GM21619 (cell line): ENCODE data around the gene SFT2D1.
A peak's percentile ranks its signal among the peaks of the same experiment; 100 is the strongest.
"Not testable (repeated sequence)": the region's sequence is repeated elsewhere in the genome, so short reads cannot be mapped to it uniquely, and the experiment has no call there.

ENCODE experiments used
- ATAC-seq: cut with Tn5 transposase; IDR thresholded peaks from one replicate; pipeline ENCODE4 v1.9.1; 2021; ENCODE audit not compliant: unreplicated experiment

The SFT2D1 gene

DNA sequence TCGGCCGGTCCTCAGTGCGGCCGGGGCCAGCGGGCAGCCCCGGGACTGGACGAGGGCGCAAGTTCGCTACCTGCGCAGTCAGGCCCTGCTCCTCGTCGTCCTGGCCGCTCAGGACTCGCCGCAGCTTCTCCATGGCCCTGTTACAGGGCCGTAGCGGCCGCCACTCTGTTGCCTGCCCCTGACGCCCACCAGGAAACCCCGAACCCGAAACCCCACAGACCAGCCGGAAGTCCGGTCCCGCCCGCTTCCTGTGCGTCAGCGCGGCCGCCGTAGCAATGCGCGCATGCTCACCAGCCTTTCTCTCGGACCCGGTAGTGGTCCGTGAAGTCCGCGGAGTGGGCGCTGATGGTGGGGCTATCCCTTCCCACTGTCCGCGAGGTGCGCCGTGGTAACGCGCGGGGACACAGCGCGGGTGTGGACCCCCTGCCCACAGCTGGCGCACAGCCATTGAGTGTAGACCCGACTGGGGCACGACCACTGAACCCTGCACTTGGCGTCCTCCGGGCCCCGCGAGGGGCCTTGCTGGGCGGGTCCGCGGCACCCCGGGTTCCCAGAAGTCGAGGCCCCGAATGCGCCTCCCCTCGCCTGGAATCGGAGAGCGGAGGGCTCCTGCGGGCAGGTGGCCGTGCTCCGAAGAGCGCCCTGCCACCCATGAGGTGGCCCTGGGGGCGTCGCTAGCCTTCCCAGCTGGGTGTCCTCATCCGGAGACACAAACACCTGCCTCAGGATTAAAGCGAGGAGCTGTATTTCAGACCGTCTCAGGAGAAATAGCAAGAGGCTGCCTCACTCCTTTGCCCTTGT, at the start of gene SFT2D1:
Gene SFT2D1 (minus strand): TSS at position 197 of the 801 bp plus-strand sequence. CDS start 64 bp downstream, at position 133.
- ATAC-seq: peak; percentile 93

DNA sequence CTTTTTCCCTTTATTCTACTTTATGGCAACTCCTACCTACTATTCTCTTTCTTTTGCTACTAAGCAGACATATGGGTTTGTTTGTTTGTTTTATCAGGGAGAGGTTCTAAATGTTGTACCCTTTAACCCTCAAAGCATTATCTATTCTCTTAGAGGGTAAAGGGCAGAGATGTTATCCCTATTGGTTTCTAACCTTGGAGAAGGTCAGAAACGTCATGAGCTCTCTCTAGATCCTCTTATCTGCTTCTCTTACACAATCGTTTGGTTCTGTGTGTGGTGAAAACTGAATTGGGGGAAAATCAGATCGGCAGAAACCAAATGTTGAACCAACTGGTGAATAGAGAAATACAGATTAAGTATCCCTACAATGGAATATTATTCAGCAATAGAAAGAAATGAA, 46.8 kb upstream of the SFT2D1 start:
- no peak for ATAC-seq

- no peak for ATAC-seq
Observed at GRCh38 chr6:166388290-166389004, 46.1 kb upstream of the SFT2D1 start.

DNA sequence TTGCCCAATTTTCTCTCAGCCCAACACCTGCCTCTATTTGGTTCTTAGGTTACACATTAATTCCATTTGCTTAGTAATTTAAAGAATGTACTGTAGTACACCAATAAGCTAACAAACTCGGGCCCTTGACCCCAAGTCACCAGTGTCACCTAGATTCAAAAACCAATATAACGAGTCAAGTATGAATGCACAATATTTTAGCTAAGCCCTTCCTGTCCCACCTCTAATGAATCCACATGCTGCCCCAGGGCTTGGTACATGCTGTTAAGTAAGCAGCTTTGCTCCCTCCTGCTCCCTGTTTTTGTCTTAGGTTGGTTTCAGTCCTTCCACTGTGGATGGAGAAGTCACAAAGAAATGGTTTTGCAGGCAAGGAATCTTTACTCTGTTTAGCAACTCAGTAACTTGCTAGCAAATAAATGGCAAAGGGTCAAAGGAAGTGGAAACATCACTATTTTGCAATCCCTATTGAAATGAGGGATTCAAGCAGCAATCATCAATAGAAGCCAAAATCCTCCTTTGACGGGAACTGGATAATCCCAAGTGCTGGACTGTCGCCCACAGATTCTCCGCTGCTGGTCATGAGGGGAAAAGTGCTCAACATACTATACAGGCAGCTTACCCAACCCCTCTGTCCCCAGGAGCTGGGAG, 45.4 kb upstream of the SFT2D1 start:
- no peak for ATAC-seq

- not testable (repeated sequence) for ATAC-seq
Observed at GRCh38 chr6:166387098-166387497, 44.8 kb upstream of the SFT2D1 start.

DNA sequence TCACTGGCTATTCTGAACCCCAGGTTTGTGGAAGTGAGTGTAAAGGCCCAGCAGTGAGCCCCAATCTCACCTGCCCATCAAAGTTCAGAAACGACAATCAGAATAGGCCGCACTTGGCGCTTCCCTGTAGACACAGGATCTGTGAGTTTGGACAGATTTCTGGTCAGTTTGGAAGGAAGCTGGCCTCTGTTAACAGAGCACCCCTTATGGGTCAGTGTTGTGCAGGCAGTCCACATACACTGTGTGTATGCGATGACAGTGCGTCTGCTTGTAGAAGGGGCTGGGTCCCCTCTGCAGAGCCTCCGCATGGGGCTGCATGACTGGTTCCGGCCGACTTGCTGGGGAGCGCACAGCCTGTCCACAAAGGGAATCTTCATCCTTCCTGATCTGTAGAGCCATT, 43.8 kb upstream of the SFT2D1 start:
- no peak for ATAC-seq

GRCh38 chr6:166383802-166384363, 41.5 kb upstream of the SFT2D1 start:
- not testable (repeated sequence) for ATAC-seq

- peak; percentile 83 for ATAC-seq
Observed at GRCh38 chr6:166382933-166383801, 40.8 kb upstream of the SFT2D1 start, which contains the start of gene MPC1. Gene MPC1 (minus strand): TSS chr6:166382940. CDS start chr6:166382876, 64 bp downstream.

DNA sequence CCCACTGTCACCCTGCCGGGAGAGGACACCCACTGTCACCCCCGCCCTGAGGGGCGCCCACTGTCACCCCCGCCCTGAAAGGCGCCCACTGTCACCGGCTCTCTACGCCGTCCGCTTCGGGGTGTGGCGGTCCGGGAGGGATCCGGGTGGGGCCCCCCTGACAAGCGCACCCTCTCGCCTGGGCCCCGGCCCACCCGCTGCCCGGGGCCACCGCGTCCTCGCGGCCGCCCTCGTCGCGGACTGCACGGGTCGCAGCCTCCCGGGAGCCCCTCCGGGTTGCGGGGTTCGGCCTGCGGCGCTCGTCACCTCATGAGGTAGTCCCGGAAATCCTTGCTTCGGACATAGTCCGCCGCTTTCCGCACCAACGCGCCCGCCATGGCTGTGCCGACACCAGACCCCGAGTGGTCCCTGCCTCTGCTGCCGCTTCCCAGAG, 40.2 kb upstream of the SFT2D1 start:
- ATAC-seq: peak; percentile 7

- ATAC-seq: peak; percentile 49
Observed at GRCh38 chr6:166381733-166382499, 39.6 kb upstream of the SFT2D1 start.

DNA sequence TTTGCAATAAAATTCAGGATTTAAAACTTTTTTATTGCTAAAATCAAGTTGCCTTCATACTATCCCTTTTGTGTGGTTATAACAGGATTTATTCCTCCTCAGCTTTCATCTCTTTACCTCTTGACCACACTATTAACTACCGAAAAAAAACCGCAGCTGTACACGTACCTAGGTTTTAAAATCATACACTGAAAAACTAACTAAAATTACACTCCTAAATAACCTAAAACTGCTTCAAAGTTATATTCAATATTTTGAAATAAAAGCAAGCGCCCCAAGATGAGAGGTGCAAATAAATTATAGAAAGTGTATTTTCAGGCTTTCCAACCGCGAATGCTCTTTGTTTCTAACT, 39.0 kb upstream of the SFT2D1 start:
- ATAC-seq: no peak

GRCh38 chr6:166379800-166380199, 37.5 kb upstream of the SFT2D1 start:
- ATAC-seq: no peak

DNA sequence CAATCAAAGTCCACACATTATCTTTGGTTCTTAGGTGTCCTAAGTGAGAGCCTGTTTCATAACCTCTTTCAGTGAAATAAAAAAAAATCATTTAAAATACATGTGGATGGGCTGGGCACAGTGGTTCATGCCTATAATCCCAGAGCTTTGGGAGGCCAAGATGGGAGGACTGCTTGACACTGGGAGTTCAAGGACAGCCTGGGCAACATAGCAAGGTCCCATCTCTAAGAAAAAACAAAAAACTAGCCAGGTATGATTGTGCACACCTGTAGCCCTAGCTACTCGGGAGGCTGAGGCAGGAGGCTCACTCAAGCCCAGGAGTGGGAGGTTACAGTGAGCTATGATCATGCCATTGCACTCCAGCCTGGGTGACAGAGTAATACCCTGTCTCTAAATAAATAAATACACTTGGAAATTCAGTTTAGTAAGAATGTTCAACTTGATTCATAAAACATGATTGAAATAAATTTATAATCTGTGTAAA, 36.8 kb upstream of the SFT2D1 start:
- no peak for ATAC-seq

DNA sequence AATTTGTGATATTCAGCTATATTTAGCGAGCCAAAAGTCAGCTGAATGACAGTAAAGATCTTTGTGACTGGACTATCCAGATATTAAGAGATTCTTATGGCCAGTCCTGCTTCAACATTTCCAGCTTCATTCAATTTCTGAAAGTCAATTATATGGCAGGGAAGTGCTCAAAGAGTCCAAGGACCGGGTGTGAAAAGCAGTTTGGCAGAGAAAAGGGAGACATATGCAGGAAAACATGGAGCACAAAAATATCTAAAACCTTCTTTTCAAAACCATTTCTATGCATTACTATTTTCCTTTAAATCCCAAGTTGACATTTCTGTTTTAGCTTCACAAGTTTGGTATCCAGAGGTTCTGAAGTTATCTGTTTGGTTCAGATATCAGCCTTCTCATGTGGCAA, 35.4 kb upstream of the SFT2D1 start:
- no peak for ATAC-seq

GRCh38 chr6:166375013-166375412, 32.7 kb upstream of the SFT2D1 start:
- no peak for ATAC-seq

- no peak for ATAC-seq
Observed at GRCh38 chr6:166370489-166370888, 28.1 kb upstream of the SFT2D1 start.

DNA sequence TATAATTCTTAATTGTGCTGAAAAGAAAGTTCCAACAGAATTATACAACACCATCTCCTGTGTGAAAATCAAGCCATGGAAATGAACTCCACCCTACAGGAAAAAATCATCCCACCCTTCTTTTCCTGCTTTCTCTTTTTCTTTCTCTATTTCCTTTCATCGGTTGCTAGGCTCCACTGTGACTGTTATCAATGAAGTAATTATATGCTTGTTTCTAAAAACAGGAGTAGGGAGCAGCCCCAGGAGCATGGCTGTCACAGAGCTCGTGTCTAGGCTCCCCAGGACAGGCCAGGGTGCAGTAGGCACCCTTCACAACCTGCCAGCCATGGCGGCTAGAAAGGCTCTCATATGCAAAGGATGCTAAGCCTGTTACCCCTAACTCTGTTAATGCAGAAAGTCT, 27.4 kb upstream of the SFT2D1 start:
- no peak for ATAC-seq

DNA sequence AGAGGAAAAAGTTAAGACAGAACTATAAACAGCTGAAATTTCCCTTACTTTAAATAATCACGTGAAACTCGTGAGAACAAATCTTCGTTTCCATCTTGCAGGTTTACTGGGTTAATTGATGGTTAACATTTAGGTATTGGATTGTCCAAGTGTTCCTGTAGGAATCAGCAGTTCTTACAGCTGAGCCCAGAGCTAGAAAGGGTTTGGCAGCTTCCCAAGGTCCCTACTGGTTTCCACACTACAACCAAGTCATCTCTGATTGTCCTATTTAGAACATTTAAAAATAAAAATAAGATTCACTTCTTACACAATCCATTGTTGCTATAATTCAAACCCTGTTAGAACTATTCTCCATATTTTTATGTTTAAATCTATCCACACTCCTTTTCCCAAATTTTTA, 24.6 kb upstream of the SFT2D1 start:
- no peak for ATAC-seq

DNA sequence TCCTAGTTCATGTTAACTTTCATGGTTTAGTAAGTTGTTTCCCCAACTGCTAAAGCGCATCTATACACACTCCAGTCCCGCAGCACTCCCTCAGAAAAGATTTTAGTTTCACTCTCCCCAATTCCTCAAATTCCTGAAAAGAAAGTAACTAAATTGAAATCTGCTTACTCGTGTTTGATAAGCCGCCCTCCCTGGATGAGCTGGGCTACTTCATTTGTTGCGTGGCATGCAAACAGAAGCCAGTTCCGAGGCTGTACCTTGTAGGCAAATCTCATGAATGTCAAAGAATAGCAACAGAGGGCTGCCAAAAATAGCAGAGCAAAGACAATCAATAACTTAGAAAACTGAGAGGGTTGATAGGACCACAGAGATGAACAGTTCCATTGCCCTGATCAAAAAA, 23.5 kb upstream of the SFT2D1 start:
- no peak for ATAC-seq

- no peak for ATAC-seq
Observed at GRCh38 chr6:166365221-166365620, 22.9 kb upstream of the SFT2D1 start.
